ENCODE results near the gene RALGAPA2.

RALGAPA2 gene

DNA sequence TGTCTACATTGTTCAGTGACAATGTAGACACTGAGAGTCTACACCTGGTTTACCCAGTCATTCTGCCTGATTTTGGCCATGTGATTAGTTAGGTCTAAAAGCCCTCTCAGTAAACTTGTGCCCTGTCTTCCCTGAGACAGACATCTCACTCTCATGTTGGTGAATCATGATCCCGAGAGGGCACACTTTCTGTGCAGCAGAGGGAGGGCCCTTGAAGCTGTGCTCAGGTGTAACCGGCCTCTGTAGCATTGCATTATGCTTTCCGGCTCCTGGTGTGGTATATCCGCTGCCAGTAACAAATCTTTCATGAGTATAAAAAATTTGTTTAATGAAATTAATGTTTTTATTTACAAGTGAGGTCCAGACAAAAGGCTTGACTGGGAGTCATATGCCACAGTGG, 85.0 kb downstream of the RALGAPA2 start:
- DNase-seq = no peak

DNA sequence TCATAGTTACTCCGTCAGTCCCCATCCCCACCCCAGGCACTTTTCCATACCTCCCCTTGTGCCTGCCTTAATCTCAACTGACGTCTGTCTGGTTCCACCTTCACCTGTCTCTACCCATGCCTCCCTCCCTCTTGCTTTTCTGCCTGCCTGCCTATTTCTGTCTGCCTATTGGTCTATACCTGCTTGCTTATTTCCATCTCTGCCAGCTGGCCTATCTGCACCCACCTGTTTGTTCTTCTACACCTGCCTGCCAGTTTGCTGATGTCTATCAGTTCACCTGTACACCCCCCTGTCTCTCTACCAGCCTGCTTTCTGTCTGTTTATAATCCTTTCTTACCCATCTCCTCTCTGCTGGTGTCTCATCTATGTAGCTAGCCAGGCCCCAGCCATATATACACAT, 87.5 kb downstream of the RALGAPA2 start:
- DNase-seq = no peak

DNA sequence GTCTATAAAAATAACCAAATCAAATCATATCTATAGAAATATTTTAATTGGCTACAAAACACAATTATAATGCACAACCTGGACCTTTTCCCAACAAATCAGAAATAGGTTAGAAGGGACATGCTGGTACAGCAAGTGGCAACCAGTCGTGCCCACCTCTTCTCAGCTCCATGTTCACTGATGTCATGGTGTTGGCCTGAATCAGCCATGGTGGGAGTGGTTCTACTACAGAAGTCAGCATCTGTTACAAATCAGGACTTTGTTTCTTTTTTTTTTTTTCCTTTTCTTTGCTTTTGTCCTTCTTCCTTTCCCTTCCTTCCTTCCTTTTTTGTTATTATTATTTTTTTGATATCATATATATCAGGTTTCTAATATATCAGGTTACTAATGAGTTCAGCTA, 91.2 kb downstream of the RALGAPA2 start:
- no peak for DNase-seq

DNA sequence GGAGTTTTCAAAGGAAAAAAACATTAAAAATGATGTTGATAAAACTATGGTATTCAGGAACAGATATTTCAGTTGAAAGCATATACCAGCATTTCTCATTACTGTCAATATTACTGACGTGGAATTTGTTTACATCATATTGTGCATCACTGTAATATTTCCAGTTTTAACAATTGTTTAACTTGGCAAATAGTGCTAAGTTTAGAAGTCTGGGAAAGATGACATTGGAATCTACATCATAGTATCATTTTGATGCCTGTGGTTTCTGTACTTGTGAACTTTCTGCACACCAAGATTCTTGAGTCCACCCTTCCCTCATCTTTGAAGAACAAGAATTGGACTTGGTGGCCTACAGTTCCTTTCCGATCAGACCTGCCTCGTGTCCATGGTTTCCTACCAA, 98.1 kb downstream of the RALGAPA2 start:
- DNase-seq = no peak

DNA sequence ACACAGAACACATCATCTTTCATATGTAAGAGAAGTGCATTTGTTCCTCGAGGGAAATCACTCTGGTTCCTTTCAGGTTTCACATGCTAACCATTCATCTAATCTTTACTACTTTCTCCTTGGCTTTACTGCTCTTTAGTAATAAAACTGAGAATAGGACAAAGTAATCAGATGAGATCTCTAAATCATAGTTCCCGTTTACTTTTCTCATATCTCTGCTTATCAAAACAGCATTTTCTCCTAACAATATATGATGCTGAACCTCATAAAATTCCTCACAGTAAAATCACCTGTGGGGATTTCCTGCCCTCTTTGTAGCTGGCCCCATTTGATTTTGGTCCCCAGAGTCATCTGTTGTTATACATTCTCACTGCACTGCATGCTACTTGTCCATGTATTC, 100.2 kb downstream of the RALGAPA2 start:
- no peak for DNase-seq

DNA sequence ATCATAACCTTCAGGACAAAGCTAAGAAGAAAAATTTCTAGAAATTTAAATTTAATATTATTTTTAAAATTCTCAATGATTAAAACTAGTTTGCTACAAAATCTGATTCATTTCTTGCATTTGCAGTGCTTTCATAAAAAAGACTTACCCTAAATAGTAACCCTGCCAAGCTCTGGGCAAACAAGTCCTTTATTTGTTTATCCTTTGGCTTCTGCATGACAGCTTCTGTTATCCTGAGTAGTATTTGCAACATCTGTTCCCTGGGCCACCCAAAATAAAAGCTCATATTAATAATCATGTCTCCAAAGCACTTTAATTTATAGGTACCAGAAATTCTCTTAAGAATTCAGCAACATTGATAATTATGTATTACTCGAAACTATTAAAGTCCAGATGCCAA, 101.3 kb downstream of the RALGAPA2 start:
- DNase-seq = no peak

DNA sequence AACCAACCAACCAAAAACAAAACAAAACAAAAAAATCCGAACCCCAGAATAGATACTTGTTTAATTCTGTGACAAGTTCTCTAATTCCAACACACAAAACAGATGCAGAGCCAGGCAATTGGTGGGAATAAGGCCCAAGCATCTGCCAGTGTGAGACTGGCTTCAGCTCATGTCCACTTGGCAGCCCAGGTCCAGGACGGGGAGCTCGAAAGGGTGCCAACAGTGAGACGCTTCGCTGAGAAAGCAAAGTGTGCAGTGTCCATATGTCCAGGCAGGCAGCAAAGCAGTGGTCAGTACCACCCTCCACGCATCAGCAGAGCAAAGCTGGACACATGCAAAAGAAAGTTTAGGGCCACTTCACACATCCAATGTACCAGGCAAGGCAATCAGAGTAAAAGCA, 102.9 kb downstream of the RALGAPA2 start:
- no peak for DNase-seq

DNA sequence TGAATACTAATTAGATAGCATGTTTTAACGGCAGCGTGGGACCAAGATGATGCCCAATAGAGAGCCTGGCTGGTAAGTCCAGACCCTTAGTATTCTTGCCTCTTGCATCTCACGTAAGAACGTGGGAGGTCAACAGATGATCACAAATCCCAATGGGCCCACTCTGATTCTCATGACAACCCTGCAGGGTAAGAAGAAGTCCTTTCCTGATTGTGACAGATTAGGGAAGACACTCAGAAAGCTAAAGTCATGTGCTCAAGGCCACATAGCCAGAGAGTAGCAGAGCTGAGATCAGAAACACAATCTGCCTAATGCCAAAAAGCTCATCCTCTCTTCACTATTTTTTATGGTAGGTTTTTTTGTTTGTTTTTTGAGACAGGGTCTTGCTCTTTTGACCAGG, 103.8 kb downstream of the RALGAPA2 start:
- DNase-seq = no peak

DNA sequence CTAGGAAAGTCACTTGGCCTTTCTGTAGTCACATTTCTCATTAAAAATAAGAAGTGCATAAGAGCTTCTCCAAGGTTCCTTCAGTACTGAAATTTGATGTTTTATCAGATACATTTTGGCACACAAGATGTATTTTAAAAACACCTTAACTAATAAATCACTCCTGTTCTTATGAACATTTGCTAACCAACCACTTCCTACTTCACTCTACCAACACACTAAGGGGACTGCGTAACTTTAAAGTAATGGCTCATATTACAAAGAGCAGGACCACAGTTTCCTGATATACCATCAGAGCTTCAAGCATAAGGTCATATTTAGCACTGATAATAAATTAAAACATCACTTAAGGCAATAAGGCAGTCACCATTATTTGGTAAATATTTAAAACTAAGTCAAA, 104.4 kb downstream of the RALGAPA2 start:
- DNase-seq = no peak

DNA sequence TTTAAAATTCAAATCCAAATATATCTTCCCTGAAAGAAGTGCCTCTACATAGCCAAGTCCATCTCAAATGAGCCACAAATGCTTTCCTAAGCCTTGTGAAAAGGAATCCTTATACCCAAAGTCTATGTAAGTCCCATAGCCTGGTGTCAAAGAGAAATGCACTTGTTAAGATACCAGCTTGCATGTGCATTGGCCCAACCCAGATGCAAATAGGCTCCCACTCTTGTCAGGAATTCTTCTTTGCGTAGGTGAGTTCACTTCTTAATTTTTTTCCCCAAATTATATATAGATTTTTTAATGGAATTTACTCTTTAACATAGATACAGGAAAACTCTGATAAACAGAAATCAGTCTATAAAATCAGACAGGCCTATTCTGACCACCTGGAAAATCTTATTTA, 105.6 kb downstream of the RALGAPA2 start:
- no peak for DNase-seq

DNA sequence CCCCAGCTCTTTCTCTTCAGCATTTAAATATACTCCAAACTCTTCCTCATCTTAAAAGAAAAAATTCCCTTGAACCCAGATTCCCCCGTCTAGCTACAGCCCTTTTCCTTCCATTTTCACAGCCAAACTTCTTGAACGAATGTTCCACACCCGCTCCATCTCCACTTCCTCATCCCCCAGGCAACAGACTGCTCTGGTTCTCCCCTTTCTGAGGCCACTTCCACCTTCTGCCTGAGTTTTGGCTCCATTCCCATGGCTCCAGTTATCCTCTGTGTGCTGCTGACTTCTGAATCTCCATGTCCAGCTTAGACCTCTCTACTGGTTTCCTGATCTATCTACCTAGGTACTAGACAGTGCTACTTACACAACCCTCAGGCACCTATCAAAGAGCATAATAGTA, 106.4 kb downstream of the RALGAPA2 start:
- no peak for DNase-seq

DNA sequence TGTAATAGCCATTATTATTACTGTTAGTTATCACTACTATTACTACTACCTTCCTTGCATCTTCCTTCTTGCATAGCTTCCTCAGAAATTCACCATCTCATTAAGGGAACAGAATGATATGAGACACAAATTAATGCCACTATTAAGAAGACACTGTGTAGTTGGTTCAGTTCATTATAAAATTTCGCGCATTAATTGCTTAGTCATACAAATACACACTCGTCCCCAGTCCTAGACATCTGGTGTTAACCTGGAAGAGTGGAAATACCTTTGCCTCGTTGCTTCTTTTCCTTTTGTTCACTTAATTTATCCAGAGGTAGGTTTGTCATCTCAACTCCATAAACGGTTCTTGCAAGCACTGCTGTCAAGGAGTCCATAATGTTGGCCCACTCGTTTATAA, 107.5 kb downstream of the RALGAPA2 start:
- DNase-seq = no peak

DNA sequence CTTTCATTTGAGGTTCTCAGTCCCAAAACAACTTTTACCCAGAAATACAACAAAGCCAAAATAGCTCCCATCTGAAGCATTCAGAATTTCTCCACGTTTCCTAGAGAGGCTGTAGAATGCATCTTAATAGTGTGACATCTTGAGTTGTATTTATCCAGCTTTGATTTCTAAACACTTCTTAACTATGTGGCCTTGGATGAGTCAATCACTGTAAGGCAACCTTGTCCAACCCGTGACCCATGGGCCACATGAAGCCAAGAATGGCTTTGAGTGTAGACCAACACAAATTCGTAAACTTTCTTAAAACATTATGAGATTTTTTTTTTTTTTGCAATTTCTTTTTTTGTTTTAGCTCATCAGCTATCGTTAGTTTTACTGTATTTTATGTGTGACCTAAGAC, 108.1 kb downstream of the RALGAPA2 start:
- DNase-seq = no peak

DNA sequence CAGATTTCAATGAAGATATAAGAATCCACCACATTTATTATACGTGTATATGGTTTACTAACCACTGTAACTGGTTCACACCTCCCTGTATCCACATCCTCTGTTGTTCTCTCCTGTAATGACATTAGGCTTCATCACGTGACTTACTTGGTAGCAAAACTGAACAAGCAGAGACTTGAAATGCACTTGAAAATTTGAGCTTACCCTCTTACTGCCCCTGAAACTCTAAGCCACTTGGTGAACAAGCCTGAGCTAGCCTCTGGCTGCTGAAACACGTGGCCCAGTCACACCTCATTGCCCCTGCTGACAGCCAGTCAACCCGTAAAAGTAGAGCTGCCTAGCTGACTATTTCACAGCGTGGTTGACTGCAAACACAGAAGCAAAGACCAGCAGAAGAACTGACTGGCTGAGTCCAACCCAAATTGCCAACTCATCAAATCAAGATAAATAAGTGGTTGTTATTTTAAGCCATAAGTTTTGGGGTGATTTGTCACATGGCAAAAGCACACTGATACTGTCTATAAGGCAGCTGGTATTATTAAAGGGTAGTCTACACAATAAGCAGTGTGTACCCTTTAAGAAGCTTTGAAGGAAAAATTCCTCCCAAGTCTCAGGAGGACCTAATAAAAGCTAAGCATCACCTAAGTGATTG, 109.0 kb downstream of the RALGAPA2 start:
- no peak for DNase-seq

DNA sequence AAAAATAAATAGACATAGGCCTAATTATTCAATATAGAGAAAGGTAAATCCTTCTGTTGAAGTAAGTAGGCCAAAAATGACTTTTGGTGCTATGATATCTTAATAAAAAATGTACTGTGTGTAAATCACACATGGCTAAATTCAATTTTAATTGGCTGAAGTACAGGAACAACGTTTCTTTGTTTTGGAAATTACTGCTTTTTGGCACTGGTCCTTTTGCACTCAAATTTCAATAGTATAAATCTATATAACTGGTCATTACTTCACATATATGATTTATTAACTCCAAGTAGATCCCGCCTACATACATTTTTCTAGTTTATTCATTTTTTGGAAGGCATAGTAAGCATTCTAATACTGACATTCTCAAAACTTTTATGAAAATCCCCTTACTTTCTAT, 114.5 kb downstream of the RALGAPA2 start:
- DNase-seq = no peak

DNA sequence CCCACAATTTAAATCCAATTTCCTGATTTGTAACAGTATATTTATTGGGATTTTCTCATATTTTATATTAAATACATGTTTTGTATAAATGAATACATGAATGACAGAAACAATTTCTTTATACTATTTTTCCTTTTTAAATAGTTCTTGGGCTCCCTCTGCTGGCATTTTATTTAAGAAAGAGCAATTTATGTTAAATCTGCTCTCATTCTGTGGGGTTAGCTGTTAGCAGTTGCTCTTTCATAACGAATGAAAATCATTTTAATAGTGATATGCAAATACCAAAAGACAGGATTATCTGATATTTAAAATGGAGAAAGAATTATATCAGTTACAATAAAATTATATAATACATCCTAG, 118.3 kb downstream of the RALGAPA2 start:
- DNase-seq = no peak

DNA sequence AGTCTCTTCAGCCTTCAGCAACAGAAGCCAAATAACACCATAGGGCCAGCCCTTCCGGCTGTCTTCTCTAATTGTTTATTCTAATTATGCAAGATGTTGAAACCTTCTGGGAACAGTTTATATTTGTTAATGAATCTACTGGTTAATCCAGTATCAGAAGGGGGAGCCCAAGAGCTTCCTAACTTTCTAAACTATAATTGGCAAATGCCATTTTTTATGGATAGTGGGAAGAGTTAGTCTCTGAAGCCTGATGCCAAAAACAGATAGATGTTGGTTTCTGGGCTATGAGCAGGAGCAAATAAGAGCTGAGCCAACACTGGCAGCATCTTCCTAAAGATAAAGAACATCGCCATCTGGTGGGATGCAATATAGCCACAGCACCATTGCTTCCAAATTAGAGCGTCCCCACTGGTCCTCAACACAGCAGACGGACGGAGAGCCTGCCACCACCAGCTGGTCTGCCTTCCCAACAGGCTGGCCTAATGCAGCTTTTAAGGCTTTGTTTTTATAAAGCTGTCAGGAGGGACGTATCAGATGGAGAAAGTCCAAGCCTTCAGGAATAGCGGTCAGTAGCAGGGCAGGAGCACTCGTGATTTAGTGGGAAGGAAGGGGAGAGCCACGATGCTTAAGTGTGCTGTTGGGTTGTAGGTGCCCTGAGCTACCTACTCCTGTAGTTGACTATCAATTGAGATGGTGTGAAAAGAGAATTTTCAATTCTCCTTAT, 118.8 kb downstream of the RALGAPA2 start:
- DNase-seq = no peak

DNA sequence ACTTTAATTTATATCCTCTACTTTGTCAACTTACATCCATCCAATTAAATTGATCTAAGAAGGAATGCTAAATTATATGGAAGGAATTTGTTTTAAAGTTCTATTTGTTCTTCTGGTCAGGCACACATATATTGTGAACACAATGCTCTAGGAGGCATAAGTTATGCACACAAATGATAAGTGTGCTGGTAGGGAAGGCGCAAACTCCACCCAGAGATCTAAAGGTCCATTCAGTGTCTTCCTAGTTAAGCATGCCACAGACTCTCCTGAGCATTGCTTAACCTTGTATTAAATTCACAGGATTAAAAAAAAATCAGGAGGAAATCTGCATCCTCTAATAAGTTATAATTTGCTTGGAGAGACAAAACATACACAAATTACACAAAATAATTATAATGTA, 127.3 kb downstream of the RALGAPA2 start:
- no peak for DNase-seq

DNA sequence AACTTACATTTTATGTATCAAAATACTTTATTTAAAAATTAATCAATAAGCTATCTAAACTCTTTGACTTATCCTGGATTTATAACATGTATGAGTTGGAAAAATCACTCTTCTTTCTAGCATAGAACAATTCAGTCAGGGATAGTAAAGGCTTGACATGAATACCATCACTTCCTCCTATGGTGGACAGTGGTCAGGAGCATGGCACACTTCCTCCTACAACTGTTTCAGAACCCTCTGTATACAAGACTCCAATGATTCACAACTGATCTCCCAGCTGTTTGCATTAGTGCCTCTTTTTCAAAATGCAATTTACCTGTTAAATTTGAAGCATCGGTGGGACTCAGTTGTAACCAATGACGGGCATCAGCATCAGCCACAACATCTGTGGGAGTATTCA, 129.7 kb downstream of the RALGAPA2 start:
- DNase-seq = no peak

DNA sequence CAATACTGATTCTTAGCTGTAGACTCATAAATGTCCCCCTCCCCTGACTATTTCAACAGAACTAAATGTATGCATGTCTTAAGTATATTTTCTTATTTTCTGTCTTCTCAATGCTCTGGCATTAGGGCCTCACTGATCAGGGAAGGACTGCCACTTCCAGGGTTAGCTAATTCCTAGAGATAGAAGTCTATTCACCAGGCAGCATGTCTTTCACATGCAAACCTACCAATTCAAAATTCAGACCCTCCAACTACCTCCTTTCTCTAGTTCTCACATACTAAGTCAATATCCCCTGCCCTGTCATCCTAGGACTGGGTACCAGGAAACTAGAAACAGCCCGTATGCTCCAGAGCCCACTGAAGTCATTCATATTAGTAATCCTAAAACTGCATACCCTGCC, 132.3 kb downstream of the RALGAPA2 start:
- no peak for DNase-seq

DNA sequence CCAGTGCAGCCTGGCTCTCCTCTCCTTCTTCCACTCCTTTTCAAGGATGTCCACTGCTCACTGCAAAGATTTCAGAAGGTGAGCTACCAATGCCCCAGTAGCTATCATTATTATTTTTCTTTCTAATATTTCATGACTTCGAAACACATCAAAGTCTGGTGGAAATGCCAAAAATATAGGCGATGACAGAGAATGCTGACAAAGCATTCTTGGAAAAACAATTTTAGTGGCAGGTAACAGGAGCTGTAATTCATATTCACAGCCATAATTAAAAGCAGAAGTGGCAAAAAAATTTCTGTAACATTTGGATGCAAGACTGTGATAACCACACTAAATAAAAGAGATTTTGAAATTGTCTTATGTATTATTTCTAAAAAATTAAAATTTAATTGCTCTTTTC, 133.6 kb downstream of the RALGAPA2 start:
- no peak for DNase-seq

DNA sequence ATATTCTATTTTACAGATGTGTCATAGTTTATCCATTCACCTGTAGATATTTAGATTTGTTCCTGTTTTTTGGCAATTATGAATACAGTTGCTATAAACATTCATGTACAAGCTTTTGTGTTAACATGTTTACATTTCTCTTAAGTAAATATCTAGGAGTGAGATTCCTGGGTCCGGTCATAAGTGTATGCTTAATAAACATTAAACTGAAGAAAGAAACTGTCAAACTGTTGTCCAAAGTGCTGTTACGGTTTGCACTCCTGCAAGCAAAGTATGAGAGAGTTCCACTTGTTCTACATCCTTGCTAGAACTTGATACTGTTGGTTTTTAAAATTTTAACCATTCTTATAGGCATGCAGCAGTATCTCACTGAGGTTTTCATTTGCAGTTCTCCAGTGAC, 138.6 kb downstream of the RALGAPA2 start:
- DNase-seq = no peak

DNA sequence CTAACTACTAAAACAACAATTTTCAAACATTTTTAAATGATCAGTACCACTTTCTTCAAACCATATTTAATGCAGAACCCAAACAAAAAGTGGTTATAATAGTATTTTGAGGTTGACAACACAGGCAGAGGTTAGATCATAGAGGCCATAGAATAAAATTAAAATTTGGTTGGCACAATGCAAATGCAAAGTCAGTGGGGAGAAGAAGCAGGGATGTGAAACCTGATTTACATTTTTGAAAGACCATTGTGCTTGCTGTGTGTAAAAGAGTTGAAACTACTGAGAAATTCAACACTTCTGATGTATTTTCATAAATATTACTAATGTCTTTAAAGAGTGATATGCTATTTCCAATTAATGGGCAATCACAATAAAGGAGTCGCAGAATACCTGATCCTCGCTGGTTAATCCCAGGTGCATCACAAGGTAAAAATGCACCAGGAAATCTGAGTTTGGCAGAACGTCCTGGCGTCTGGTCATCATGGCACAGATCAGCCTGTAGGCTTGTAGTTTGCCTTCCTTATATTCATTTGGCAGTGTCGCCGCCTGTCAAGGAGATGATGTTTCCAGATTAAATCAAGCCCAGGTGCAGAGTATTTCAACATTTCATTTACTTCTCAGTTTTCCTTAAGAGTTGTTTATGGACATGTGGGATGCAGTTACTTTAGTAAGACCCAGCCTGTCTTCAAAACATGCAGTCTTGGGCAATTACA, 141.2 kb downstream of the RALGAPA2 start:
- no peak for DNase-seq

DNA sequence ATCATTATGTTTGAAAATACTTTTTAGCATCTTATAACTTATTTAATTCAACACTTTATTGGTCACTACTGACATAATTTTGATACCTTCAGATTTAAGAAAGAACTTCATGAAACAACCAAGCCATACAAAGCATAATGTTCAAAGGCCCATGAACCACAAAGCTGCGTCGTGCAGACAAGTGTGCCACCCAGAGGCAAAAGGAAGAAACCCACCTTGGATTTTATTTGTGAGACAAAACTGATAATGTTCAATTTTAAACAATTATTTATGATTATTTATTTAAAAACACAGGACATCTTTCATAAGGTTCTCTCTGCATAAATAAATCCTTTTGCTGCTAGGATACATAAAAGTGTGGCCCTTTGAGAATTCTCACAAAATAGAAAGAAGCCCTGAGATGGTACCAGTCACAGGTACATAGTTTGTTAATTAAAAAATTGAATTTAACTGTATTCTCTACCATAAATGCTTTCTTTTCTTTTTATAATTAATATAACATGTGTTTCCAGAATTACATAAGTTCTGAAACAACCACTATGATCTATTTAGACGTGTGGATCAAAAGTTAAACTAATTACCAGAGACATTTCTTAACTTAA, 143.7 kb downstream of the RALGAPA2 start:
- no peak for DNase-seq
